ENCODE results near the gene CLIP2.

DNA sequence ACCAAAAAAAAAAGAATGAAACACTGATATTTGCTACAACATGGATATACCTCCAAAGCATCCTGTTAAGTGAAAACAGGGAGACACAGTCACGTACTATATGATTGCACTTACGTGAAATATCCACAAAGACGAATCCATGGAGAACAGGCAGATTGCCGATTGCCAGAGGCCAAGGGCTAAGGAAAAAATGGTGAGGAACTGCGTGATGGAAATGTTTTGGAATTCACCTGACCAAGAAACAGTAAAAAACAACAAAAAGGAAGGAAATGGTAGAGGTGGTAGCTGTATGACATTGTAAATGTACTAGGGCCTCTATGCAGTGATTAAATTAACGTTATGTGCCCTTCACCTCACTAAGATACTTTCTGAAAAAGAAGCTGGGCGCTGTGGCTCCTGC is 120.4 kb downstream of the CLIP2 start:
- TF ChIP-seq, protein P1, sequence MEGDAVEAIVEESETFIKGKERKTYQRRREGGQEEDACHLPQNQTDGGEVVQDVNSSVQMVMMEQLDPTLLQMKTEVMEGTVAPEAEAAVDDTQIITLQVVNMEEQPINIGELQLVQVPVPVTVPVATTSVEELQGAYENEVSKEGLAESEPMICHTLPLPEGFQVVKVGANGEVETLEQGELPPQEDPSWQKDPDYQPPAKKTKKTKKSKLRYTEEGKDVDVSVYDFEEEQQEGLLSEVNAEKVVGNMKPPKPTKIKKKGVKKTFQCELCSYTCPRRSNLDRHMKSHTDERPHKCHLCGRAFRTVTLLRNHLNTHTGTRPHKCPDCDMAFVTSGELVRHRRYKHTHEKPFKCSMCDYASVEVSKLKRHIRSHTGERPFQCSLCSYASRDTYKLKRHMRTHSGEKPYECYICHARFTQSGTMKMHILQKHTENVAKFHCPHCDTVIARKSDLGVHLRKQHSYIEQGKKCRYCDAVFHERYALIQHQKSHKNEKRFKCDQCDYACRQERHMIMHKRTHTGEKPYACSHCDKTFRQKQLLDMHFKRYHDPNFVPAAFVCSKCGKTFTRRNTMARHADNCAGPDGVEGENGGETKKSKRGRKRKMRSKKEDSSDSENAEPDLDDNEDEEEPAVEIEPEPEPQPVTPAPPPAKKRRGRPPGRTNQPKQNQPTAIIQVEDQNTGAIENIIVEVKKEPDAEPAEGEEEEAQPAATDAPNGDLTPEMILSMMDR (conservative IDR thresholded peaks at IDR 0.05; ENCODE audit: low read length): no peak
- no peak for TF ChIP-seq EZH2phosphoT487 (IDR thresholded peaks at IDR 0.05; ENCODE audit: borderline replicate concordance)

Measured in Loucy (cell line).